Left ventricle myocardium inferior (tissue), 1 donor: Measurements from ENCODE around the gene IL36A. TPM values are rescaled to one million over a fixed set of nuclear protein-coding genes. Genes with fewer than 3 reads are reported as not detected.

Experiments used
- DNase-seq: peaks from one replicate; pipeline ENCODE4 v3.0.0-alpha.2; 2020
- H3K27ac ChIP-seq: fragments of 200-600 bp; replicated peaks from 2 replicates; pipeline ENCODE4 v1.8.0; 2021
- H3K27me3 ChIP-seq: fragments of 200-600 bp; 2 replicates; pipeline ENCODE4 v1.8.0; 2021; ENCODE audit warnings: low read depth
- H3K36me3 ChIP-seq: fragments of 200-600 bp; 2 replicates; pipeline ENCODE4 v1.8.0; 2021
- H3K4me1 ChIP-seq: fragments of 200-600 bp; 2 replicates; pipeline ENCODE4 v1.8.0; 2021
- H3K4me3 ChIP-seq: fragments of 200-600 bp; 2 replicates; pipeline ENCODE4 v1.8.0; 2021; ENCODE audit warnings: mild to moderate bottlenecking, moderate library complexity
- H3K9me3 ChIP-seq: fragments of 200-600 bp; replicated peaks from 2 replicates; pipeline ENCODE4 v1.8.0; 2021
- intact Hi-C: fragments of 100-400 bp; cut with micrococcal nuclease; formaldehyde crosslinking; loops from one replicate; pipeline ENCODE4 v1.11.0; 2022
- total RNA-seq: library from RNA; stranded (reverse); fragmentation: NEBNext Ultra II Directional; extraction: Animal tissue kit (Norgen Biotek cat#: 25700); gene quantifications from one replicate; pipeline ENCODE4 v1.2.1, GENCODE V29; 2021
- TF ChIP-seq, protein P1 (sequence below): fragments of 200-600 bp; IDR thresholded peaks from 2 replicates; pipeline ENCODE4 v1.8.0; 2021; ENCODE audit warnings: antibody characterized with exemption, mild to moderate bottlenecking, borderline replicate concordance
- donor health status: DM: no; HTN: yes; CAD: no; lungs with severe emphysema.

The IL36A gene
- total RNA-seq, 1 donor from 2014 or later = not detected

DNA sequence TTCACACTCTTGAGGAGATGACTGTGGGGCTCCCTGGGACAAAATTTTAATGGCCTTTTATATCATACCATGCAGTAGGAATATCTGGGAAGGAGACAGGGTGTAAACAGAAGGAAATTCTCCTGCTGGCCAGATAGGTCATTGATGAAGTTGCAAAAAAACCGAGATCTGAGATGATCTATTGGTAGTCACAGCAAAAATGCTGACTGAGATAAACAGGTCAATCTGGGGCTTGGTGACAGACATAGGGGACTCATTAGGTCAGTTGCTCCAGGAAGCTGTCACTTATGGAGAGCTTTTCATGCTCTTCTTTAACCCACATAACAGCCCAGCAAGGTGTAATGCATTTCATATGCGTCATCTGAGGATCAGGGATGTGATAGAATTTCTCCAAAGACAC lies 2.6 kb upstream of the IL36A start:
- H3K4me3 ChIP-seq = no peak overlapping the region
- H3K4me1 ChIP-seq = no peaks in the 10 kb centered on the region
- TF ChIP-seq, protein P1, sequence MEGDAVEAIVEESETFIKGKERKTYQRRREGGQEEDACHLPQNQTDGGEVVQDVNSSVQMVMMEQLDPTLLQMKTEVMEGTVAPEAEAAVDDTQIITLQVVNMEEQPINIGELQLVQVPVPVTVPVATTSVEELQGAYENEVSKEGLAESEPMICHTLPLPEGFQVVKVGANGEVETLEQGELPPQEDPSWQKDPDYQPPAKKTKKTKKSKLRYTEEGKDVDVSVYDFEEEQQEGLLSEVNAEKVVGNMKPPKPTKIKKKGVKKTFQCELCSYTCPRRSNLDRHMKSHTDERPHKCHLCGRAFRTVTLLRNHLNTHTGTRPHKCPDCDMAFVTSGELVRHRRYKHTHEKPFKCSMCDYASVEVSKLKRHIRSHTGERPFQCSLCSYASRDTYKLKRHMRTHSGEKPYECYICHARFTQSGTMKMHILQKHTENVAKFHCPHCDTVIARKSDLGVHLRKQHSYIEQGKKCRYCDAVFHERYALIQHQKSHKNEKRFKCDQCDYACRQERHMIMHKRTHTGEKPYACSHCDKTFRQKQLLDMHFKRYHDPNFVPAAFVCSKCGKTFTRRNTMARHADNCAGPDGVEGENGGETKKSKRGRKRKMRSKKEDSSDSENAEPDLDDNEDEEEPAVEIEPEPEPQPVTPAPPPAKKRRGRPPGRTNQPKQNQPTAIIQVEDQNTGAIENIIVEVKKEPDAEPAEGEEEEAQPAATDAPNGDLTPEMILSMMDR = no peak
- peaks cover 28% of the 10 kb centered on the region for H3K27me3 ChIP-seq
- no peaks in the 10 kb centered on the region for H3K36me3 ChIP-seq
- peaks cover 24% of the 10 kb centered on the region for H3K9me3 ChIP-seq
- intact Hi-C loops = no loop called here
- no peak overlapping the region for H3K27ac ChIP-seq
- no peak for DNase-seq

DNA sequence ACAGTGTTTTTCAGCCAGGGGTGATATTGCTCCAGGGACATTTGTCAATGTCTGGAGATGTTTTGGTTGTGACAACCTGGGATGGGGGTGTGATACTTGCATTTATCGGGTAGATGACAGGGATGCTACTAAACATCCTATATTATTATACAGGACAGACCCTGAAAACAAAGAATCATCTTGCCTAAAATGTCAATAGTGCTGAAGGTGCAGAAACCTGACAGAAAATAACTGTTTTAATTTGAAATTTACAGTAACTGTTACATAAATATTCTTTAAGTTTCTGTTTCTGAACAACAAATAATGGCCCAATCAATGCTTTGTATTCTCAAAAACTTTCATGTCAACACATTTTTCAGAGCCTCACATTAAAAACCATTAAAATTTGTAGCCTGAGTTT lies 2.0 kb downstream of the IL36A start:
- TF ChIP-seq, protein P1 = no peak
- no peak overlapping the region for H3K27ac ChIP-seq
- H3K4me3 ChIP-seq = no peak overlapping the region
- peaks cover 26% of the 10 kb centered on the region for H3K27me3 ChIP-seq
- no peak for DNase-seq
- H3K9me3 ChIP-seq = no peaks in the 10 kb centered on the region
- intact Hi-C loops = no loop called here
- H3K4me1 ChIP-seq = no peaks in the 10 kb centered on the region
- H3K36me3 ChIP-seq = no peaks in the 10 kb centered on the region

DNA sequence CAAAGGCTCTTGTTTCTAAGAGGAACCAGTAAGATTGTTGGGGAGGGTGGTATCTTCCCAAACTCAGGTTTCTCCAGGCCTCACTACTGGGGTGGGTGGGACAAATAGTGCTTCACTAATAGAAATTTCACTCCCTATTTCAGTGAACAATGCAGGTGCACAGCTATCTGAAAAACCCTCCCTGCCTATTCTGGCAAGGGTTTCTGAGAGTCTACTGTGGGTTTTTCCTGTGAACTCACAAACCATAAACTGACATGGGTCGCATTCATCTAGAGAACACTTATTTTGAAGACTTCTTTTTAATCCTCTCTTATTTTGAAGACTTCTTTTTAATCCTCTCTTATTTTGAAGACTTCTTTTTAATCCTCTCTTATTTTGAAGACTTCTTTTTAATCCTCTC lies 4.4 kb downstream of the IL36A start:
- H3K36me3 ChIP-seq = no peaks in the 10 kb centered on the region
- H3K27me3 ChIP-seq = peaks cover 12% of the 10 kb centered on the region
- no peak overlapping the region for H3K4me3 ChIP-seq
- intact Hi-C loops = no loop called here
- no peaks in the 10 kb centered on the region for H3K9me3 ChIP-seq
- H3K4me1 ChIP-seq = no peaks in the 10 kb centered on the region
- DNase-seq = no peak
- TF ChIP-seq, protein P1 = no peak
- H3K27ac ChIP-seq = no peak overlapping the region

DNA sequence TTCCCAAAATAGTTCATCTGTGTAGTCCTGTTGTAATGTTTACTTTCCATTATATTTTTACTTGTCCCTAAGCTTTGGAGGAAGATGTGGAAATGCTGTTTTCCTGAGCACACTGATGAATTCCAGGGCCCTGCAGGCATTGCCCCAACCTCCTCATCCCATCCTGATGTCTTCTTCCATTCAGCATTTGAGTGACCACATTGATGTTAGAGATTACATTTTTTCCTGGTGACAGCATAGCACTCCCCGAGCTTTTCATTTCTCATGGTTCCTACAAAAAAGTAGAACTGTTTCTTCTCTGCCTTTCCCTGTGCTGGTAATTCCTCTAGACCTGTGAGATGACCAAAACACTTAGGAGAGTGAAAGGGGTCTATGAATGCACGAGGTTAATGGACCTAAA lies 4.8 kb downstream of the IL36A start:
- no peak overlapping the region for H3K27ac ChIP-seq
- no peaks in the 10 kb centered on the region for H3K36me3 ChIP-seq
- intact Hi-C loops = no loop called here
- peaks cover 17% of the 10 kb centered on the region for H3K27me3 ChIP-seq
- H3K9me3 ChIP-seq = no peaks in the 10 kb centered on the region
- H3K4me1 ChIP-seq = no peaks in the 10 kb centered on the region
- DNase-seq = no peak
- H3K4me3 ChIP-seq = no peak overlapping the region
- TF ChIP-seq, protein P1 = no peak

DNA sequence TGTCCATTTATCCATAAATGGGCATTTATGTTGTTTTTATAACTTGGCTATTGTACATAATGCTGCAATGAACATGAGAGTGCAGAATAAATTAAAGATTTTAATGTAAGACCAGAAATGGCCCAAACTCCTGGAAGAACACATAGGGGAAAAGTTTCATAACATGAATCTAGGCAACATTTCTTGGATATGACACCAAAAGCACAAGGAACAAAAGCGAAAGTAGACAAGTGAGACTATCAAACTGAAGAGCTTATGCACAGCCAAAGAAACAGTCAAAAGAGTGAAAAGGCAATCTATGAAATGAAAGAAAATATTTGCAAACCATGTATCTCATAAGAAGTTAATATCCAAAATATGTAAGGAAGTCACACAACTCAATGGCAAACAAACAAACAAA lies 5.8 kb downstream of the IL36A start:
- H3K9me3 ChIP-seq = no peaks in the 10 kb centered on the region
- no peaks in the 10 kb centered on the region for H3K4me1 ChIP-seq
- no peaks in the 10 kb centered on the region for H3K36me3 ChIP-seq
- no peak overlapping the region for H3K27ac ChIP-seq
- TF ChIP-seq, protein P1 = no peak
- intact Hi-C loops = no loop called here
- DNase-seq = no peak
- no peak overlapping the region for H3K4me3 ChIP-seq
- peaks cover 27% of the 10 kb centered on the region for H3K27me3 ChIP-seq
